ENCODE measurements around the gene LRRC8B. TPM values are rescaled to one million over a fixed set of nuclear protein-coding genes. Genes with fewer than 3 reads are reported as not detected.

LRRC8B gene
- total RNA-seq, 6 experiments from 2014 or later, result 0.07 to 0.57 (median 0.15) TPM

- Mint-ChIP-seq H3K27me3 (ENCODE audit: insufficient read depth) (peaks cover 5% of the 10 kb centered on the region; the same call in 1 of the 2 replicates), H3K36me3 (ENCODE audit: low read depth) (no peaks in the 10 kb centered on the region), H3K9me3 (no peaks in the 10 kb centered on the region), H3K4me1 (ENCODE audit: low read depth) (no peaks in the 10 kb centered on the region), H3K4me3 (no peak overlapping the region), H3K27ac (no peak overlapping the region)
- no peak for TF ChIP-seq CTCF (IDR thresholded peaks at IDR 0.05)
- DNase-seq, result no peak
Measured at GRCh38 chr1:89573410-89573809, 48.8 kb downstream of the LRRC8B start.

GRCh38 chr1:89574621-89575020 is 50.0 kb downstream of the LRRC8B start:
- Mint-ChIP-seq H3K27ac (no peak overlapping the region), H3K27me3 (ENCODE audit: insufficient read depth) (peaks cover 10% of the 10 kb centered on the region), H3K9me3 (no peaks in the 10 kb centered on the region), H3K4me1 (ENCODE audit: low read depth) (no peaks in the 10 kb centered on the region), H3K36me3 (ENCODE audit: low read depth) (no peaks in the 10 kb centered on the region), H3K4me3 (no peak overlapping the region)
- no peak for DNase-seq
- TF ChIP-seq CTCF (IDR thresholded peaks at IDR 0.05), result no peak

- H3K4me3 Mint-ChIP-seq, result no peak overlapping the region
Measured at GRCh38 chr1:89575207-89575606, 50.6 kb downstream of the LRRC8B start.

GRCh38 chr1:89576013-89576412 is 51.4 kb downstream of the LRRC8B start:
- TF ChIP-seq CTCF (IDR thresholded peaks at IDR 0.05), result no peak
- Mint-ChIP-seq H3K27ac (no peak overlapping the region), H3K9me3 (no peaks in the 10 kb centered on the region), H3K27me3 (ENCODE audit: insufficient read depth) (peaks cover 10% of the 10 kb centered on the region), H3K4me3 (no peak overlapping the region), H3K4me1 (ENCODE audit: low read depth) (no peaks in the 10 kb centered on the region), H3K36me3 (ENCODE audit: low read depth) (no peaks in the 10 kb centered on the region)
- no peak for DNase-seq

More at GRCh38 chr1:89575207-89575606, 50.6 kb downstream of the LRRC8B start:
- DNase-seq, result no peak
- H3K4me1 Mint-ChIP-seq (ENCODE audit: low read depth), result no peaks in the 10 kb centered on the region
- no peak for TF ChIP-seq CTCF (IDR thresholded peaks at IDR 0.05)
- H3K36me3 Mint-ChIP-seq (ENCODE audit: low read depth), result no peaks in the 10 kb centered on the region
- H3K27me3 Mint-ChIP-seq (ENCODE audit: insufficient read depth), result peaks cover 10% of the 10 kb centered on the region
- no peaks in the 10 kb centered on the region for H3K9me3 Mint-ChIP-seq
- H3K27ac Mint-ChIP-seq, result no peak overlapping the region

GRCh38 chr1:89578151-89578550 is 53.5 kb downstream of the LRRC8B start:
- Mint-ChIP-seq H3K9me3 (no peaks in the 10 kb centered on the region), H3K27me3 (ENCODE audit: insufficient read depth) (peaks cover 10% of the 10 kb centered on the region), H3K4me1 (ENCODE audit: low read depth) (no peaks in the 10 kb centered on the region), H3K4me3 (no peak overlapping the region), H3K36me3 (ENCODE audit: low read depth) (no peaks in the 10 kb centered on the region), H3K27ac (no peak overlapping the region)
- no peak for DNase-seq
- no peak for TF ChIP-seq CTCF (IDR thresholded peaks at IDR 0.05)
